ENCODE results near the gene RHOBTB3. TPM values are rescaled to one million over a fixed set of nuclear protein-coding genes. Genes with fewer than 3 reads are reported as not detected.

The RHOBTB3 gene
- total RNA-seq, 1 experiment from 2014 or later: 84.3 TPM

DNA sequence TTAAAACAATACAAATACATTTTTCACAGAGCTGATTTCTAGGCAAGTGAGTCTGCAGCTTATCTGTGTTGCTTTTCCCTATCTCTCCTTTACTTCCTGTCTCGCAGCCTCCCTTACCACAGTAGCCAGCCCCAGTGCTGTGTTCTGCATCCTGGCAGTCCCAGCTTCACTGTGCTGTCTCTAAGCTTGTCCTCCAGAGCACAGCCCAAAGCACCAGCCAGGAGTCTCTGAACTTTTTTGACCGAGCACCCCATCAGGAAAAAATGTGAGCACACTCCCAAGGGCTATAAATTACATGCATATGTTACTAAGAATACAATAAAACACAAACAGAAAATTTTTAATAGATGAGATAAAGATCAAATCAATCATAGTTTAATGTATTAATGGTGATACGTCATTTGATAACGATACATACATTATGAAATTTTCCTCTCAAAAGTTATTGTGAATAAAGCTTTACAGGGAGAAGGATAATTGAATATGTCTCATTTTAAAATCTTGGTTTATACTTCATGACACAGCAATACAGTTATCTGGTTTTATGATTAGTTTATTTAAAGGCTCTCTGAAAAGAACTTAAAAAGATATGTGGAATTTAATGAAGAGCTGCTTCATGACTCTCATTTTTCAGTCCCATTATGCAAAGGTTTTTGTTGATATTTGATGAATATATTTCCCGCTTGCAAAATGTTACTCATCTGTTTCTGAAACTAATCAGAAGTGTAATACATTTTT, 7.3 kb upstream of the RHOBTB3 start:
- H3K4me2 ChIP-seq (ENCODE audit: low read length): no peak overlapping the region
- H3K36me3 ChIP-seq (ENCODE audit: control insufficient read depth in 1 of 2, insufficient read depth in 2 of 2, low read length in 2 of 2): no peaks in the 10 kb centered on the region
- H3K27me3 ChIP-seq (ENCODE audit: insufficient read depth, low read length): no peaks in the 10 kb centered on the region
- peaks cover 30 to 36% of the 10 kb centered on the region in 2 experiments for H3K4me1 ChIP-seq (ENCODE audit: control insufficient read depth in 1 of 2, insufficient read depth in 2 of 2, low read length in 2 of 2)
- H3K9me2 ChIP-seq (ENCODE audit: insufficient read depth): no peaks in the 10 kb centered on the region
- POLR2A ChIA-PET: no interaction called here
- RAD21 ChIA-PET (ENCODE audit: low non-redundant PET in 1 of 2, low total read pairs in 2 of 2, uncharacterized antibody in 2 of 2, unreplicated experiment in 2 of 2): no interaction called here
- H3K9me3 ChIP-seq (ENCODE audit: control insufficient read depth in 1 of 2, insufficient read depth in 1 of 2, low read depth in 1 of 2, low read length in 2 of 2): no peaks in the 10 kb centered on the region
- no peak for TF ChIP-seq ELF1 (IDR thresholded peaks at IDR 0.05; ENCODE audit: borderline replicate concordance, low read depth)
- TF ChIP-seq YY1 (IDR thresholded peaks at IDR 0.05; ENCODE audit: extremely low read depth, insufficient replicate concordance, low read depth, low read length): no peak
- no peak for TF ChIP-seq CEBPB (IDR thresholded peaks at IDR 0.05; ENCODE audit: low read depth)
- TF ChIP-seq EGR1 (IDR thresholded peaks at IDR 0.05; ENCODE audit: low read depth): no peak
- TF ChIP-seq ZNF274 (IDR thresholded peaks at IDR 0.05; ENCODE audit: low read depth, low read length): no peak
- TF ChIP-seq FOSL1 (IDR thresholded peaks at IDR 0.05; ENCODE audit: low read depth): no peak
- TF ChIP-seq, protein P1, sequence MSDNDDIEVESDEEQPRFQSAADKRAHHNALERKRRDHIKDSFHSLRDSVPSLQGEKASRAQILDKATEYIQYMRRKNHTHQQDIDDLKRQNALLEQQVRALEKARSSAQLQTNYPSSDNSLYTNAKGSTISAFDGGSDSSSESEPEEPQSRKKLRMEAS (IDR thresholded peaks at IDR 0.05): no peak
- TF ChIP-seq, protein P2, sequence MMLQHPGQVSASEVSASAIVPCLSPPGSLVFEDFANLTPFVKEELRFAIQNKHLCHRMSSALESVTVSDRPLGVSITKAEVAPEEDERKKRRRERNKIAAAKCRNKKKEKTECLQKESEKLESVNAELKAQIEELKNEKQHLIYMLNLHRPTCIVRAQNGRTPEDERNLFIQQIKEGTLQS (IDR thresholded peaks at IDR 0.05): no peak
- TF ChIP-seq SRF (IDR thresholded peaks at IDR 0.05; ENCODE audit: low read depth): no peak
- no peak for TF ChIP-seq CBX3 (IDR thresholded peaks at IDR 0.05; ENCODE audit: low read depth)
- no peak for TF ChIP-seq JUND (IDR thresholded peaks at IDR 0.05)
- TF ChIP-seq EZH2phosphoT487 (IDR thresholded peaks at IDR 0.05; ENCODE audit: borderline replicate concordance): no peak
- peak; percentile 24; the same call in 1 of the 2 replicates for ATAC-seq
- no peaks in the 10 kb centered on the region for H3K79me2 ChIP-seq (ENCODE audit: insufficient read depth, low read length)
- no peak overlapping the region for H3K9ac ChIP-seq (ENCODE audit: low read length)
- no TSS peak for BruUV-seq (replicated peaks)
- DNase-seq (ENCODE audit: low read depth, low spot score): no peak
- H3K4me3 ChIP-seq (replicated peaks in 1 of 2; ENCODE audit: low read depth in 1 of 2, low read length in 2 of 2): no peak overlapping the region
- CTCF ChIA-PET: interaction anchor here (0.8 kb wide), 1 partner anchor 11 kb away, joined by 3 read pairs; no protein-coding TSS in a partner anchor
- no peak overlapping the region for H2AFZ ChIP-seq (ENCODE audit: low read depth, low read length, poor library complexity, severe bottlenecking)
- H4K20me1 ChIP-seq (ENCODE audit: insufficient read depth): no peaks in the 10 kb centered on the region
- intact Hi-C loops (cut with micrococcal nuclease): no loop called here
- no peak overlapping the region for H3K27ac ChIP-seq (ENCODE audit: low read depth, low read length)
